Activated naive CD4-positive, alpha-beta T cell (primary cell): ENCODE data around the gene WBP2NL.
"Not testable (repeated sequence)": the region's sequence is repeated elsewhere in the genome, so short reads cannot be mapped to it uniquely, and the experiment has no call there.

ENCODE experiments used
- DNase-seq, 4 experiments: peaks; one replicate each; lab custom pipeline; 2025; lab: John Stamatoyannopoulos, UW

Gene WBP2NL

GRCh38 chr22:42033263-42034181 is 34.9 kb downstream of the WBP2NL start:
- DNase-seq, result no peak

- no peak for DNase-seq
Measured at GRCh38 chr22:42035256-42035655, 36.7 kb downstream of the WBP2NL start.

- DNase-seq, result no peak
Measured at GRCh38 chr22:42039271-42039670, 40.7 kb downstream of the WBP2NL start.

GRCh38 chr22:42041784-42042183 is 43.2 kb downstream of the WBP2NL start:
- DNase-seq, result no peak

- no peak for DNase-seq
Measured at GRCh38 chr22:42050641-42051180, 52.1 kb downstream of the WBP2NL start.

GRCh38 chr22:42052765-42053164 is 54.2 kb downstream of the WBP2NL start:
- DNase-seq, result no peak

- DNase-seq, result no peak
Measured at GRCh38 chr22:42056757-42057511, 58.3 kb downstream of the WBP2NL start.

GRCh38 chr22:42060489-42060888 is 61.9 kb downstream of the WBP2NL start:
- DNase-seq, result no peak

GRCh38 chr22:42061041-42061440 is 62.5 kb downstream of the WBP2NL start:
- DNase-seq, result no peak

GRCh38 chr22:42062506-42063170 is 64.0 kb downstream of the WBP2NL start:
- DNase-seq, result no peak

GRCh38 chr22:42064629-42065028 is 66.0 kb downstream of the WBP2NL start:
- DNase-seq, result no peak

GRCh38 chr22:42065438-42066125 is 67.0 kb downstream of the WBP2NL start:
- no peak for DNase-seq

- DNase-seq, result no peak
Measured at GRCh38 chr22:42066126-42066761, 67.7 kb downstream of the WBP2NL start.

GRCh38 chr22:42066937-42067336 is 68.3 kb downstream of the WBP2NL start:
- DNase-seq, result no peak

GRCh38 chr22:42067671-42068251 is 69.2 kb downstream of the WBP2NL start:
- no peak for DNase-seq

- no peak for DNase-seq
Measured at GRCh38 chr22:42068291-42068690, 69.7 kb downstream of the WBP2NL start.

- DNase-seq, result no peak
Measured at GRCh38 chr22:42069801-42070516, 71.4 kb downstream of the WBP2NL start.

GRCh38 chr22:42070517-42071422 is 72.2 kb downstream of the WBP2NL start, which contains the start of gene NAGA:
Gene NAGA (minus strand): TSS chr22:42070812. CDS start chr22:42070297, 515 bp downstream.
- peak; percentile 63 to 81 (median 74) for DNase-seq

- DNase-seq, result not testable (repeated sequence)
Measured at GRCh38 chr22:42071508-42071907, 72.9 kb downstream of the WBP2NL start.
